H1 (cell line): ENCODE data around the gene SLC39A11. TPM values are rescaled to one million over a fixed set of nuclear protein-coding genes. Genes with fewer than 3 reads are reported as not detected.

Experiments
- CTCF ChIA-PET: fragments of 300-600 bp; sonication (Branson Sonifier 250); formaldehyde crosslinking; loops from one replicate; lab custom pipeline; 2021; ENCODE audit not compliant: partially characterized antibody; lab: Charles Lee
- POLR2A ChIA-PET: fragments of 300-600 bp; sonication (Branson Sonifier 250); formaldehyde crosslinking; loops from one replicate; lab custom pipeline; 2021; ENCODE audit warnings: inconsistent platforms; ENCODE audit not compliant: partially characterized antibody; lab: Charles Lee
- DNase-seq, 2 experiments: peaks; one replicate each; pipeline versions ENCODE4 v3.0.0 to v3.0.0-alpha.2; 2010 to 2022; ENCODE audit warnings: low spot score in 2 of 2, low read depth in 1 of 2, mixed read lengths in 1 of 2
- FAIRE-seq: peaks from 2 replicates; lab custom pipeline; 2011; peaks lifted over from hg19 to GRCh38; lab: Jason Lieb, UNC
- H2AFZ ChIP-seq: 2 replicates; pipeline ENCODE4 v1.8.1; 2012; ENCODE audit warnings: low read length, inconsistent platforms
- H2AK5ac ChIP-seq: 2 replicates; pipeline ENCODE4 v1.6.1; 2013; ENCODE audit warnings: low read depth, low read length
- H2BK120ac ChIP-seq: replicated peaks from 2 replicates; pipeline ENCODE3; 2013; ENCODE audit warnings: low read depth, low read length, inconsistent platforms
- H2BK12ac ChIP-seq: 2 replicates; pipeline ENCODE4 v1.6.1; 2013; ENCODE audit warnings: low read depth, low read length
- H2BK15ac ChIP-seq: 2 replicates; pipeline ENCODE4 v1.6.1; 2013; ENCODE audit warnings: low read length
- H2BK20ac ChIP-seq: 2 replicates; pipeline ENCODE4 v1.6.1; 2013; ENCODE audit warnings: low read length
- H2BK5ac ChIP-seq: 2 replicates; pipeline ENCODE4 v1.6.1; 2013; ENCODE audit warnings: low read depth, low read length
- H3K14ac ChIP-seq: 2 replicates; pipeline ENCODE4 v1.6.1; 2013; ENCODE audit warnings: inconsistent platforms; ENCODE audit not compliant: insufficient read length
- H3K18ac ChIP-seq: 2 replicates; pipeline ENCODE4 v1.6.1; 2013; ENCODE audit warnings: low read length; ENCODE audit errors: extremely low read depth
- H3K23ac ChIP-seq: 2 replicates; pipeline ENCODE4 v1.6.1; 2013; ENCODE audit warnings: inconsistent platforms; ENCODE audit not compliant: insufficient read length
- H3K23me2 ChIP-seq: 2 replicates; pipeline ENCODE4 v1.6.1; 2013; ENCODE audit warnings: low read depth, low read length
- H3K27ac ChIP-seq: 2 replicates; pipeline ENCODE4 v1.6.1; 2011; ENCODE audit warnings: low read depth, low read length, inconsistent platforms
- H3K27me3 ChIP-seq, 4 experiments: replicated peaks in 1 of 4; 1 replicate in 1 of 4; 2 replicates in 3 of 4; pipeline versions ENCODE4 v1.6.1 to v1.8.1; 2011 to 2013; ENCODE audit warnings: low read length in 3 of 4, mild to moderate bottlenecking in 3 of 4, inconsistent platforms in 2 of 4, mixed read lengths in 2 of 4, moderate library complexity in 1 of 4; ENCODE audit not compliant: control insufficient read depth in 3 of 4, insufficient read depth in 3 of 4; ENCODE audit errors: extremely low read depth in 1 of 4
- H3K36me3 ChIP-seq, 4 experiments: 2 replicates each; pipeline versions ENCODE4 v1.6.1 to v1.8.1; 2011 to 2013; ENCODE audit warnings: mild to moderate bottlenecking in 4 of 4, low read length in 3 of 4, moderate library complexity in 2 of 4, control low read depth in 1 of 4, inconsistent platforms in 1 of 4; ENCODE audit not compliant: insufficient read depth in 4 of 4, control insufficient read depth in 2 of 4
- H3K4ac ChIP-seq: replicated peaks from 2 replicates; pipeline ENCODE3; 2013; ENCODE audit warnings: low read length, low read depth, mixed read lengths, inconsistent platforms; ENCODE audit not compliant: insufficient read length
- H3K4me1 ChIP-seq, 4 experiments: replicated peaks in 1 of 4; 1 replicate in 1 of 4; 2 replicates in 3 of 4; pipeline versions ENCODE4 v1.6.1 to v1.8.1; 2011 to 2013; ENCODE audit warnings: low read length in 3 of 4, inconsistent platforms in 2 of 4, mixed read lengths in 1 of 4; ENCODE audit not compliant: insufficient read depth in 4 of 4, control insufficient read depth in 3 of 4
- H3K4me2 ChIP-seq, 2 experiments: 2 replicates each; pipeline versions ENCODE4 v1.6.1 to v1.8.1; 2011 to 2013; ENCODE audit warnings: low read depth in 2 of 2, low read length in 2 of 2, control low read depth in 1 of 2, inconsistent platforms in 1 of 2, mild to moderate bottlenecking in 1 of 2; ENCODE audit not compliant: insufficient read depth in 1 of 2
- H3K4me3 ChIP-seq, 4 experiments: fragments of 200-600, 300-600 bp in 1 of 4; sonication (generic), shearing (Covaris generic), sonication (Bioruptor Twin) in 1 of 4; 2 replicates each; pipeline versions ENCODE4 v1.5.1 to v1.8.1; 2011 to 2016; ENCODE audit warnings: low read length in 4 of 4, low read depth in 3 of 4, control low read depth in 2 of 4, inconsistent platforms in 2 of 4, mild to moderate bottlenecking in 2 of 4, mixed read lengths in 1 of 4, moderate library complexity in 1 of 4; ENCODE audit not compliant: insufficient read depth in 2 of 4; ENCODE audit errors: extremely low read depth in 1 of 4
- H3K56ac ChIP-seq: replicated peaks from 2 replicates; pipeline ENCODE3; 2013; ENCODE audit warnings: low read depth, mild to moderate bottlenecking, mixed read lengths, low read length, inconsistent platforms; ENCODE audit not compliant: insufficient read length
- H3K79me1 ChIP-seq: 2 replicates; pipeline ENCODE4 v1.6.1; 2013; ENCODE audit warnings: low read depth, low read length, control low read depth
- H3K79me2 ChIP-seq, 2 experiments: 2 replicates each; pipeline versions ENCODE4 v1.6.1 to v1.8.1; 2012 to 2013; ENCODE audit warnings: low read length in 2 of 2, mild to moderate bottlenecking in 2 of 2, inconsistent platforms in 1 of 2; ENCODE audit not compliant: insufficient read depth in 2 of 2, control insufficient read depth in 1 of 2
- H3K9ac ChIP-seq, 4 experiments: replicated peaks in 1 of 4; 1 replicate in 1 of 4; 2 replicates in 3 of 4; pipeline versions ENCODE4 v1.6.1 to v1.8.1; 2011 to 2013; ENCODE audit warnings: low read depth in 3 of 4, low read length in 3 of 4, control low read depth in 2 of 4, mild to moderate bottlenecking in 2 of 4, moderate library complexity in 2 of 4, inconsistent platforms in 1 of 4; ENCODE audit errors: extremely low read depth in 1 of 4
- H3K9me3 ChIP-seq, 2 experiments: 2 replicates each; pipeline versions ENCODE4 v1.6.1 to v1.8.1; 2012 to 2013; ENCODE audit warnings: mild to moderate bottlenecking in 2 of 2, moderate library complexity in 2 of 2, control low read depth in 1 of 2, inconsistent platforms in 1 of 2, low read depth in 1 of 2, low read length in 1 of 2, mixed read lengths in 1 of 2; ENCODE audit not compliant: insufficient read depth in 2 of 2
- H4K20me1 ChIP-seq, 2 experiments: replicated peaks in 1 of 2; 2 replicates each; pipeline versions ENCODE3 to v1.8.1; 2011 to 2013; ENCODE audit warnings: inconsistent platforms in 2 of 2, low read length in 2 of 2, mild to moderate bottlenecking in 1 of 2; ENCODE audit not compliant: insufficient read depth in 2 of 2, control insufficient read depth in 1 of 2
- H4K5ac ChIP-seq: 2 replicates; pipeline ENCODE4 v1.6.1; 2013; ENCODE audit warnings: low read length, low read depth, mixed read lengths, inconsistent platforms; ENCODE audit not compliant: insufficient read length
- H4K8ac ChIP-seq: 2 replicates; pipeline ENCODE4 v1.8.0; 2013; ENCODE audit warnings: mild to moderate bottlenecking, moderate library complexity, low read length, inconsistent platforms; ENCODE audit not compliant: insufficient read depth; ENCODE audit errors: extremely low read depth
- H4K91ac ChIP-seq: replicated peaks from 2 replicates; pipeline ENCODE3; 2013; ENCODE audit warnings: low read length, mixed read lengths, inconsistent platforms; ENCODE audit not compliant: insufficient read length
- ATF3 ChIP-seq: IDR thresholded peaks from 2 replicates; pipeline ENCODE4 v1.6.1; 2011; ENCODE audit warnings: low read depth, mild to moderate bottlenecking, low read length; ENCODE audit not compliant: insufficient read depth
- BRCA1 ChIP-seq: IDR thresholded peaks from 2 replicates; pipeline ENCODE4 v1.6.1; 2012; ENCODE audit warnings: low read depth, low read length, improper control_type of control experiment
- GTF2F1 ChIP-seq: IDR thresholded peaks from 2 replicates; pipeline ENCODE4 v1.6.1; 2012; ENCODE audit warnings: low read depth, low read length, improper control_type of control experiment, borderline replicate concordance
- SUZ12 ChIP-seq: fragments of 200-600 bp; sonication (generic); IDR thresholded peaks from 2 replicates; pipeline ENCODE4 v1.6.1; 2012; ENCODE audit warnings: mild to moderate bottlenecking, inconsistent platforms, low read length, moderate library complexity, mixed read lengths
- TAF1 ChIP-seq: IDR thresholded peaks from 2 replicates; pipeline ENCODE4 v1.6.1; 2011; ENCODE audit warnings: mild to moderate bottlenecking, low read depth, low read length
- TAF7 ChIP-seq: optimal IDR thresholded peaks from 2 replicates; pipeline ENCODE3; 2011; ENCODE audit warnings: low read depth, mild to moderate bottlenecking, inconsistent platforms, low read length, moderate library complexity, borderline replicate concordance
- TEAD4 ChIP-seq: IDR thresholded peaks from 2 replicates; pipeline ENCODE4 v1.6.1; 2012; ENCODE audit warnings: low read depth, low read length, inconsistent platforms, mixed read lengths
- WGBS, 2 experiments: shearing (Covaris generic) in 1 of 2; methylation state at CpG; one replicate each; pipeline versions ENCODE4 v1.1.6 to v1.1.7; 2013 to 2015; ENCODE audit warnings: low lambda C conversion rate in 2 of 2, mixed read lengths in 2 of 2, inconsistent platforms in 1 of 2, low coverage in 1 of 2, missing lambda C conversion rate in 1 of 2; ENCODE audit not compliant: insufficient replicate concordance in 2 of 2, insufficient coverage in 1 of 2, insufficient read length in 1 of 2; ENCODE audit errors: extremely low coverage in 1 of 2, missing lambda C conversion rate in 1 of 2; 5-methylcytosine and 5-hydroxymethylcytosine counted together
- polyA plus RNA-seq, 7 experiments: library from polyadenylated mRNA; depleted of rRNA in 3 of 7; stranded (reverse) in 5 of 7; unstranded in 2 of 7; fragments of >200 nt in 5 of 7; fragments of 200-250 nt in 2 of 7; gene quantifications; 1 replicate in 5 of 7; 2 replicates in 1 of 7; 4 replicates in 1 of 7; pipeline versions ENCODE4 v1.2.1 to v1.2.3, GENCODE V29; 2011 to 2013; ENCODE audit warnings: missing spikeins in 2 of 7, mixed read lengths in 2 of 7
- total RNA-seq: library from RNA; stranded (reverse); fragmentation: NEBNext Ultra II Directional; extraction: Animal tissue kit (Norgen Biotek cat#: 25700); gene quantifications from 2 replicates; pipeline ENCODE4 v1.2.1, GENCODE V29; 2021

Gene SLC39A11
- total and polyA plus RNA-seq, 2 of the 8 experiments (the other 6 are each of a cell fraction or from before 2014, with no cell fraction given) = 12.2 to 19.6 TPM

- Histone ChIP-seq H4K91ac (no peak overlapping the region), H2AK5ac (no peak overlapping the region), H3K23ac (no peak overlapping the region), H4K5ac (no peak overlapping the region), H3K18ac (no peak overlapping the region), H3K23me2 (no peaks in the 10 kb centered on the region), H3K14ac (no peak overlapping the region), H3K4me1 (peaks cover 0 to 9% (median 2%) of the 10 kb centered on the region in 4 experiments; a peak in 5 of 7 replicates), H2BK5ac (no peak overlapping the region), H2BK120ac (no peak overlapping the region), H3K36me3 (no peaks in the 10 kb centered on the region), H3K9me3 (no peaks in the 10 kb centered on the region), H2BK12ac (no peak overlapping the region), H3K4me2 (no peak overlapping the region), H2AFZ (no peak overlapping the region), H2BK20ac (no peak overlapping the region), H3K79me1 (no peaks in the 10 kb centered on the region), H3K79me2 (no peaks in the 10 kb centered on the region), H4K20me1 (no peaks in the 10 kb centered on the region), H3K27me3 (no peaks in the 10 kb centered on the region), H4K8ac (no peak overlapping the region), H3K9ac (no peak overlapping the region), H3K27ac (no peak overlapping the region), H3K4ac (no peak overlapping the region), H3K56ac (no peak overlapping the region), H3K4me3 (no peak overlapping the region), H2BK15ac (no peak overlapping the region)
- FAIRE-seq (no peak), DNase-seq (no peak)
- TF ChIP-seq GTF2F1 (no peak), ATF3 (no peak), TAF1 (no peak), TAF7 (no peak), TEAD4 (no peak), BRCA1 (no peak), SUZ12 (no peak)
- WGBS, 2 experiments = 77% methylated on average over 2 of the region's 2 CpGs; no CpG with 5 or more reads in 1 of the 2 experiments
- POLR2A ChIA-PET = interaction anchor here (1.0 kb wide), 1 partner anchor 163 kb away, joined by 3 read pairs; no protein-coding TSS in a partner anchor
- CTCF ChIA-PET = interaction anchor here (0.6 to 6.9 kb wide), 26 partner anchors 15 to 647 kb away, joined by 3 to 178 read pairs (median 4); partner anchors contain the start of gene COG1
Measured at GRCh38 chr17:72724267-72724666, 368.2 kb downstream of the SLC39A11 start.
